OCI-LY1 (cell line): ENCODE data around the gene HPSE2.

Experiments
- H2AFZ ChIP-seq: fragments of 200-600 bp; sonication (generic), shearing (Covaris generic); 2 replicates; pipeline ENCODE4 v1.6.0; 2014; ENCODE audit warnings: antibody characterized with exemption, mild to moderate bottlenecking, low read length
- H3F3A ChIP-seq: fragments of 200-600 bp; sonication (generic), shearing (Covaris generic); 2 replicates; pipeline ENCODE4 v1.6.0; 2014; ENCODE audit warnings: mild to moderate bottlenecking, antibody characterized with exemption, low read length, moderate library complexity; ENCODE audit not compliant: insufficient read depth
- H3K27ac ChIP-seq: fragments of 200-600 bp; sonication (generic); 2 replicates; pipeline ENCODE4 v1.5.1; 2014; ENCODE audit warnings: low read length, mixed run types, mild to moderate bottlenecking, low read depth; ENCODE audit not compliant: poor library complexity, severe bottlenecking
- H3K27me3 ChIP-seq: fragments of 200-600 bp; sonication (generic); 2 replicates; pipeline ENCODE4 v1.6.0; 2014; ENCODE audit warnings: antibody characterized with exemption, mild to moderate bottlenecking, low read length, moderate library complexity; ENCODE audit not compliant: insufficient read depth
- H3K36me3 ChIP-seq: fragments of 200-600 bp; sonication (generic); 2 replicates; pipeline ENCODE4 v1.6.1; 2014; ENCODE audit warnings: mild to moderate bottlenecking, antibody characterized with exemption, low read length, moderate library complexity, mixed read lengths; ENCODE audit not compliant: insufficient read depth
- H3K4me1 ChIP-seq: fragments of 200-600 bp; sonication (generic); 2 replicates; pipeline ENCODE4 v1.5.1; 2014; ENCODE audit warnings: mild to moderate bottlenecking, low read length, moderate library complexity; ENCODE audit not compliant: insufficient read depth, severe bottlenecking
- H3K4me2 ChIP-seq: fragments of 200-600 bp; sonication (generic), shearing (Covaris generic); 2 replicates; pipeline ENCODE4 v1.6.1; 2014; ENCODE audit warnings: low read length
- H3K4me3 ChIP-seq: fragments of 200-600 bp; sonication (generic); 2 replicates; pipeline ENCODE4 v1.5.1; 2014; ENCODE audit warnings: low read length, low read depth, mild to moderate bottlenecking, mixed read lengths; ENCODE audit not compliant: poor library complexity, severe bottlenecking
- H3K79me2 ChIP-seq: fragments of 200-600 bp; shearing (Covaris generic); 2 replicates; pipeline ENCODE4 v1.6.1; 2016; ENCODE audit warnings: mixed run types, low read length, mixed read lengths; ENCODE audit not compliant: insufficient read depth
- H3K9ac ChIP-seq: fragments of 200-600 bp; sonication (generic), shearing (Covaris generic); 2 replicates; pipeline ENCODE4 v1.6.1; 2014; ENCODE audit warnings: mild to moderate bottlenecking, low read length, mixed read lengths
- H3K9me2 ChIP-seq: fragments of 200-600 bp; sonication (generic), shearing (Covaris generic); 2 replicates; pipeline ENCODE4 v1.6.1; 2014; ENCODE audit warnings: low read depth, mild to moderate bottlenecking, low read length, mixed read lengths
- H3K9me3 ChIP-seq: fragments of 200-600 bp; shearing (Covaris generic); 2 replicates; pipeline ENCODE4 v1.6.1; 2014; ENCODE audit warnings: low read length, mixed read lengths
- H4K20me1 ChIP-seq: fragments of 200-600 bp; sonication (generic), shearing (Covaris generic); 2 replicates; pipeline ENCODE4 v1.6.0; 2016; ENCODE audit warnings: mild to moderate bottlenecking, low read length; ENCODE audit not compliant: insufficient read depth
- CTCF ChIP-seq: fragments of 200-600 bp; sonication (generic), shearing (Covaris generic); IDR thresholded peaks from 2 replicates; pipeline ENCODE4 v1.5.1; 2017; ENCODE audit warnings: mild to moderate bottlenecking, antibody characterized with exemption, low read length, moderate library complexity, mixed read lengths
- EZH2 ChIP-seq: fragments of 200-600 bp; sonication (generic), shearing (Covaris generic); IDR thresholded peaks from 2 replicates; pipeline ENCODE4 v1.8.0; 2017; ENCODE audit warnings: borderline replicate concordance, mixed run types, mild to moderate bottlenecking, antibody characterized with exemption, low read length, moderate library complexity, mixed read lengths

Gene HPSE2

GRCh38 chr10:98745645-98746044 is 490.0 kb downstream of the HPSE2 start:
- H3K4me1 ChIP-seq: no peaks in the 10 kb centered on the region
- H3K4me2 ChIP-seq: no peak overlapping the region
- no peak overlapping the region for H2AFZ ChIP-seq
- no peaks in the 10 kb centered on the region for H3K36me3 ChIP-seq
- no peak overlapping the region for H3K27ac ChIP-seq
- no peaks in the 10 kb centered on the region for H3K9me2 ChIP-seq
- no peaks in the 10 kb centered on the region for H4K20me1 ChIP-seq
- H3F3A ChIP-seq: no peaks in the 10 kb centered on the region
- no peaks in the 10 kb centered on the region for H3K9me3 ChIP-seq
- no peak overlapping the region for H3K9ac ChIP-seq
- no peaks in the 10 kb centered on the region for H3K79me2 ChIP-seq
- no peak overlapping the region for H3K4me3 ChIP-seq
- no peak for TF ChIP-seq EZH2
- peak; percentile 12; the same call in 1 of the 2 replicates for TF ChIP-seq CTCF
- no peaks in the 10 kb centered on the region for H3K27me3 ChIP-seq

GRCh38 chr10:98720551-98720950 is 515.1 kb downstream of the HPSE2 start:
- H3K27ac ChIP-seq: no peak overlapping the region
- H3K4me2 ChIP-seq: no peak overlapping the region
- no peaks in the 10 kb centered on the region for H3K79me2 ChIP-seq
- H3K9me3 ChIP-seq: no peaks in the 10 kb centered on the region
- TF ChIP-seq EZH2 (no peak), CTCF (no peak)
- H3K4me3 ChIP-seq: no peak overlapping the region
- H2AFZ ChIP-seq: no peak overlapping the region
- no peaks in the 10 kb centered on the region for H3K36me3 ChIP-seq
- H4K20me1 ChIP-seq: no peaks in the 10 kb centered on the region
- no peaks in the 10 kb centered on the region for H3K9me2 ChIP-seq
- H3K9ac ChIP-seq: no peak overlapping the region
- no peaks in the 10 kb centered on the region for H3F3A ChIP-seq
- no peaks in the 10 kb centered on the region for H3K27me3 ChIP-seq
- no peaks in the 10 kb centered on the region for H3K4me1 ChIP-seq

- Histone ChIP-seq H3K36me3 (no peaks in the 10 kb centered on the region), H4K20me1 (no peaks in the 10 kb centered on the region), H3K9me3 (no peaks in the 10 kb centered on the region), H3F3A (no peaks in the 10 kb centered on the region), H3K4me1 (no peaks in the 10 kb centered on the region), H3K4me3 (no peak overlapping the region), H3K9me2 (no peaks in the 10 kb centered on the region), H3K79me2 (no peaks in the 10 kb centered on the region), H3K27me3 (no peaks in the 10 kb centered on the region), H3K27ac (no peak overlapping the region), H3K4me2 (no peak overlapping the region), H2AFZ (no peak overlapping the region), H3K9ac (no peak overlapping the region)
- no peak for TF ChIP-seq EZH2
- TF ChIP-seq CTCF: no peak
These were observed 522.1 kb downstream of the HPSE2 start for GRCh38 chr10:98713586-98713985.
